Activated T-helper 1 cell treated with Interleukin-2 at 50 U/mL for 16 hours (primary cell): Measurements from ENCODE around the gene PSMD8.
A peak's percentile ranks its signal among the peaks of the same experiment; 100 is the strongest.
"Not testable (repeated sequence)": the region's sequence is repeated elsewhere in the genome, so short reads cannot be mapped to it uniquely, and the experiment has no call there.

ENCODE experiments used
- DNase-seq: peaks from one replicate; pipeline ENCODE4 v3.0.0-alpha.2; 2020; ENCODE audit warnings: low read depth

The PSMD8 gene

DNA sequence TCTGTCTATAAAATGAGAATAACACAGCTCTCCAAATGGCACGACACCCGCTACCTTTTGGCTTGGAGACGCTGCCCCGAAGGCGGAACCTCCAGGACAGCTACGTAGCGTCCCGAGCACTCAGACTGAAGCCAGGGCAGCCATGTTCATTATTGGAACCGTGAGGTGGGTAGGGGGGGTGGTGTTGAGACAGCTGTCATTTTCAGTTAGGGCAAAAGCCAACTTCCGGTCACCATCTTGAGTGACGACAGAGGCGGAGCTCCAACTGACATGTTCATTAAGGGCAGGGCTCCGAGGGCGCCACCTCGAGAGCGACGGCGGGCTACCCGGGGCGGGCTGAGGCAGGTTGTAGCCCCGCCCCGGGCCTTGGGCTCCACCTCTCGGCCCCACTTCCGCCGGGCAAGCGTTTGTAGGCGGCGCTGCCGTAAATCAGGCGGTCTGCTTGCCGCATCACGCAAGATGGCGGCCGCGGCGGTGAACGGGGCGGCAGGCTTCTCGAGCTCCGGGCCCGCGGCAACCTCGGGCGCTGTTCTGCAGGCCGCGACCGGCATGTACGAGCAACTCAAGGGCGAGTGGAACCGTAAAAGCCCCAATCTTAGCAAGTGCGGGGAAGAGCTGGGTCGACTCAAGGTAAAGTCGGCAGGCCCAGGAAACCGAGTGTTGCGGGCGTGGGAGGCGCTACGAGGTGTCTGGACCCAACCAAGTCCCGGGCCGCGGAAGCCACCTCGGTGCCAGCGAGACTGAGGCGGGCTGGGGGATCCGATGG lies at the start of gene PSMD8:
Gene PSMD8 (plus strand): TSS at position 240 of the 766 bp plus-strand sequence. CDS start 31 bp downstream, at position 271.
- peak; percentile 97 for DNase-seq

GRCh38 chr19:38326591-38326990 lies 47.8 kb upstream of the PSMD8 start:
- no peak for DNase-seq

- no peak for DNase-seq
Measured at GRCh38 chr19:38329651-38330050, 44.7 kb upstream of the PSMD8 start.

DNA sequence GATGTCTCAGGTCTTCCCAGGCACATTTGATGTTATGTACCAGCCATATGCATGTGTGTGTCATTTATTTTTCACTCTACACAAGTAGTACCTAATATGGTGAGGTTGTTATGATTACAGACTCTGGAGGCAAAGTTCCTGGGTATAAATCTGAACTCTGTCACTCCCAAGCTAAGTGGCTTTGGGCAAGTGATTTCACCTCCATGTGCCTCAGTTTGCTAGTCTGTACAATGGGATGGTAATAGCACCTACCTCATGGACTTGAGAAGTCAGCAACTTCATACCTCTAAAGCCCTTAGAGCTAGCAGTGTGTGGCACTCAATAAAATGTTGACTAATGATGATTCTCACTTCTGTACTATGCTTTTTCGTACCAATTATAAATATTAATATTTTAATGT lies 42.6 kb upstream of the PSMD8 start:
- no peak for DNase-seq

- no peak for DNase-seq
Measured at GRCh38 chr19:38333245-38333644, 41.1 kb upstream of the PSMD8 start.

GRCh38 chr19:38335949-38336637 lies 38.3 kb upstream of the PSMD8 start:
- DNase-seq: peak; percentile 86

GRCh38 chr19:38336638-38337359 lies 37.6 kb upstream of the PSMD8 start:
- DNase-seq: peak; percentile 87

GRCh38 chr19:38337360-38337653 lies 37.1 kb upstream of the PSMD8 start:
- DNase-seq: no peak

GRCh38 chr19:38339011-38339410 lies 35.4 kb upstream of the PSMD8 start:
- not testable (repeated sequence) for DNase-seq

GRCh38 chr19:38340927-38341326 lies 33.4 kb upstream of the PSMD8 start:
- DNase-seq: no peak

DNA sequence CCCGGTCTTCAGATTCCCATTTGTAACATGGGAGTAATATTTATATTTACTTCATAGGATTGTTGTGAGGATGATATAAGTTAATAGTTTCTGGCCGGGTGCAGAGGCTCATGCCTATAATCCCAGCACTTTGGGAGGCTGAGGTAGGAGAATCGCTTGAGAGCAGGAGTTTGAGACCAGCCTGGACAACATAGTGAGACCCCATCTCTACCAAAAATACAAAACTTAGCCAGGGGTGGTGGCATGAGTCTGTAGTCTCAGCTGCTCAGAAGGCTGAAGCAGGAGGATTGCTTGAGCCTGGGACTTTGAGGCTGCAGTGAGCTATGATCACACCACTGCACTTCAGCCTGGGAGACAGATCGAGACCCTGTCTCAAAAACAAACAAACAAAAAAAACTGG lies 27.5 kb upstream of the PSMD8 start:
- no peak for DNase-seq

DNA sequence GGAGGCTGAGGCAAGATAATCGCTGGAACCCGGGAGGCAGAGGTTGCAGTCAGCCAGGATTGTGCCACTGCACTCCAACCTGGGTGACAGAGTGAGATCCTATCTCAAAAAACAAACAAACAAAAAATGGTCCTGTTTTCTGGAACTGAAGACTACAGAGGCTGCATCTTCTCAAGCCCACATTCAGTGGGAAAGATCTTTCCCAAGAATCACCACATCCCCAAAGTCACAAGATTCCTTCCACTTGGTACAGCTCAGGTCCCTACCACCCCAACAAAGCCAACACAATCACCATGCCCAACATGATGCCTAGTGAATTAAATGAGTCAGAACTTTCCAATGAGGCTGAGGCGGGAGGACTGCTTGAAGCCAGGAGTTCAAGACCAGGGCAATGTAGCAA lies 23.5 kb upstream of the PSMD8 start:
- no peak for DNase-seq

- DNase-seq: no peak
Measured at GRCh38 chr19:38351865-38352395, 22.4 kb upstream of the PSMD8 start.

DNA sequence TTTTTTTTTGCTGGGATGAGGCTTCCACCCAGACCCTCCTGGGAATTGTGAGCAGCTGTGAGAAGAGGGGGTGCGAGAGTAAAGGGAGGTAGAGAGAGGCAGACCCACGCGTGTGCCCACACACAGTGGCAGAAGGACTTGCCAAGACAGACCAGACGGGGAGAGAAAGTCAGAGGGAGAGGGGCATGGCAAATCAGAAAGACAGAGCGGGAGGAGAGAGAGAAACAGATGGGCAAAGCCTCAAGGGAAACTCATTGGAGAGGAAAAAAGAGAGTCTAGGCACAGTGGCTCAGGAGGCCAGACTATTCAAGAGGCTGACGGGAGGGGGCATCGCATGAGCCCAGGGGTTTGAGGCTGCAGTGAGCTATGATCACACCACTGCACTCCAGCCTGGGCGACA lies 21.8 kb upstream of the PSMD8 start:
- no peak for DNase-seq

DNA sequence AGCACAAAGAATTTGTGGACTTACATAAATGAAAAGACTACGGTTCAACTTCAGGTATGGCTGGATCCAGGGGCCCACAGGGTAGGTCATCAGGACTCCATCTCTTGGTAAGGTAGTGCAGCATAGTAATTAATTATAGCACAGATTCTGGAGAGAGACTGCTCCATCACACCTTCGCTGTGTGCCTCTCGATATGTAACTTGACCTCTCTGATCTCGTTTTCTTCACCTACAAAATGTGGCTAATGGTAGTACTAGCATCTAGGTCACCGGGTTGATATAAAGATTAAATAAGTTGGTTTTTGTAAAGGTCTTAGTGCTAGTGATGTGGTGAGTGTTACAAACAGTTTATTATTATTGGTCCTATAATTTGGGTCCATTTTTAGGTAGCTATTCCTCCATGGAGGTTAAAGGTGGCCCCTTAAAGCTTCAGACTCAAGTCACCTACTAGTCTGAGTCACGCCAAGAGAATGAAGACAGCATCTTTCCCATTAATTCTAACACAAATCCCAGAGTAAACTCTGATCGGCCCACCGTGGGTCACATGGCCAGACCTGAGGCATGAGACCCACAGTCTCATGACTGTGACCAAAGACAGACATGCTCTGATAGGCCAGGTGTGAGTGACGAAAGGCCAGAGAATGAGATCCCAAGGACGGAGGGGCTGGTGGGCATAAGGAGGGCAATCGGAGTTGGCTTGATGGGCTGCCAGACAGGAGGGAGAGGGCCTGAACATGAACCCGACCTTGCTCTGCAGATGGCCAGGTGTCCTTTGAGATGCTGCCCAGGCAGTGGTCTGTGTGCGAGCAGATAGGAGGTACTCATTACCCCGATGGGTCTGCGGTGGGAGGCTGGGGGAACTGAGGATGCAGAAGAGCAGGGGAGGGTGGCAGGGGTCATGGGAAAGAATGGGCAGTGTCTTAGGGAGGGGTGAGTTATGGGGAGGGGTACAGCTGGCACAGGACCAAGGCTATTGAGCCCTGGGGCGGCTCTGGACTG lies 18.3 kb upstream of the PSMD8 start:
- DNase-seq: no peak

- no peak for DNase-seq
Measured at GRCh38 chr19:38358071-38358470, 16.3 kb upstream of the PSMD8 start.

- DNase-seq: no peak
Measured at GRCh38 chr19:38359242-38360021, 14.9 kb upstream of the PSMD8 start.

GRCh38 chr19:38360351-38360750 lies 14.0 kb upstream of the PSMD8 start:
- no peak for DNase-seq

GRCh38 chr19:38360839-38361631 lies 13.3 kb upstream of the PSMD8 start:
- no peak for DNase-seq

- DNase-seq: peak; percentile 41
Measured at GRCh38 chr19:38361633-38362075, 12.7 kb upstream of the PSMD8 start.
